HepG2 (cell line): Measurements from ENCODE around the gene KIAA0040. TPM values are rescaled to one million over a fixed set of nuclear protein-coding genes. Genes with fewer than 3 reads are reported as not detected.

ENCODE experiments used
- ATAC-seq: fragments of 200-7000 bp; cut with Tn5 transposase; 3 replicates; pipeline ENCODE4 v1.9.1; 2020; ENCODE audit warnings: mild to moderate bottlenecking, moderate library complexity
- BruUV-seq: library from RNA; stranded (reverse); fragments of 400-500 nt; replicated peaks from 2 replicates; lab custom pipeline; 2021; lab: Mats Ljungman, UMichigan
- CTCF ChIA-PET: fragments of 300-600 bp; formaldehyde crosslinking; extraction: SDS; loops from one replicate; lab custom pipeline; 2021; ENCODE audit warnings: low total read pairs, inconsistent platforms, low intra/inter-chr PET ratio; lab: Yijun Ruan, JAX
- POLR2A ChIA-PET: fragments of 350-600 bp; sonication (Branson Sonifier 250); formaldehyde crosslinking; loops from one replicate; lab custom pipeline; 2020; ENCODE audit warnings: antibody characterized with exemption, inconsistent platforms; lab: Yijun Ruan, JAX
- DNase-seq: peaks from one replicate; pipeline ENCODE4 v3.0.0-alpha.2; 2015; ENCODE audit warnings: low spot score
- FAIRE-seq: peaks from 3 replicates; lab custom pipeline; 2011; peaks lifted over from hg19 to GRCh38; lab: Jason Lieb, UNC
- H2AFZ ChIP-seq: one replicate; pipeline ENCODE4 v1.6.1; 2011; ENCODE audit warnings: low read length, inconsistent platforms
- H3K27ac ChIP-seq: fragments of 300-600 bp; 3 replicates; pipeline ENCODE4 v1.8.0; 2011; ENCODE audit warnings: mixed run types, mild to moderate bottlenecking, mixed read lengths, low read length, inconsistent platforms; ENCODE audit not compliant: insufficient read depth; ENCODE audit errors: extremely low read length
- H3K27me3 ChIP-seq, 2 experiments: fragments of 200-600 bp in 1 of 2; 2 replicates in 1 of 2; 3 replicates in 1 of 2; pipeline versions ENCODE4 v1.6.0 to v1.8.0; 2011; ENCODE audit warnings: low read length in 2 of 2, mild to moderate bottlenecking in 2 of 2, moderate library complexity in 2 of 2, inconsistent platforms in 1 of 2; ENCODE audit not compliant: insufficient read depth in 2 of 2, control insufficient read depth in 1 of 2
- H3K36me3 ChIP-seq, 2 experiments: fragments of 200-600 bp in 1 of 2; replicated peaks in 1 of 2; 2 replicates in 1 of 2; 3 replicates in 1 of 2; pipeline versions ENCODE4 v1.5.1 to v1.8.0; 2011; ENCODE audit warnings: low read length in 2 of 2, inconsistent platforms in 1 of 2; ENCODE audit not compliant: insufficient read depth in 2 of 2, control insufficient read depth in 1 of 2
- H3K4me1 ChIP-seq: 2 replicates; pipeline ENCODE4 v1.5.1; 2012; ENCODE audit warnings: low read length, inconsistent platforms; ENCODE audit not compliant: insufficient read depth
- H3K4me2 ChIP-seq: 2 replicates; pipeline ENCODE4 v1.6.0; 2011; ENCODE audit warnings: low read depth, low read length, inconsistent platforms
- H3K4me3 ChIP-seq, 3 experiments: fragments of 200-600 bp in 1 of 3; sonication (generic), shearing (Covaris generic) in 1 of 3; replicated peaks in 1 of 3; 2 replicates each; pipeline ENCODE4 v1.5.1; 2011 to 2016; ENCODE audit warnings: low read length in 3 of 3, inconsistent platforms in 2 of 3, low read depth in 2 of 3, mild to moderate bottlenecking in 2 of 3, control low read depth in 1 of 3, mixed read lengths in 1 of 3; ENCODE audit not compliant: insufficient read depth in 1 of 3
- H3K79me2 ChIP-seq: one replicate; pipeline ENCODE4 v1.6.1; 2011; ENCODE audit warnings: low read length, inconsistent platforms; ENCODE audit not compliant: insufficient read depth
- H3K9ac ChIP-seq: 2 replicates; pipeline ENCODE4 v1.6.0; 2011; ENCODE audit warnings: mild to moderate bottlenecking, low read depth, low read length, inconsistent platforms; ENCODE audit not compliant: insufficient read depth
- H3K9me3 ChIP-seq: 2 replicates; pipeline ENCODE4 v1.5.1; 2012; ENCODE audit warnings: mild to moderate bottlenecking, low read length
- H4K20me1 ChIP-seq: 2 replicates; pipeline ENCODE4 v1.6.0; 2011; ENCODE audit warnings: inconsistent platforms, mild to moderate bottlenecking, low read length, moderate library complexity; ENCODE audit not compliant: insufficient read depth
- CAMTA2 ChIP-seq: sonication (generic); formaldehyde crosslinking; IDR thresholded peaks from 2 replicates; pipeline ENCODE4 v1.4.0; 2020; ENCODE audit warnings: mild to moderate bottlenecking, missing genetic modification reagents, borderline replicate concordance
- CREB3 ChIP-seq: sonication (generic); formaldehyde crosslinking; IDR thresholded peaks from 2 replicates; pipeline ENCODE4 v1.5.0; 2020; ENCODE audit warnings: missing genetic modification reagents
- DBP ChIP-seq: sonication (generic); formaldehyde crosslinking; IDR thresholded peaks from 2 replicates; pipeline ENCODE4 v1.4.0; 2020; ENCODE audit warnings: missing genetic modification reagents; ENCODE audit errors: not compliant biosample characterization
- HOXA5 ChIP-seq: sonication (generic); formaldehyde crosslinking; IDR thresholded peaks from 2 replicates; pipeline ENCODE4 v1.4.0; 2020; ENCODE audit warnings: missing genetic modification reagents
- MTF1 ChIP-seq: sonication (generic); formaldehyde crosslinking; IDR thresholded peaks from 2 replicates; pipeline ENCODE4 v1.5.0; 2020; ENCODE audit warnings: missing genetic modification reagents
- NBN ChIP-seq: fragments of 450-650 bp; conservative IDR thresholded peaks from 2 replicates; pipeline ENCODE4 v1.6.1; 2017
- NFATC3 ChIP-seq: sonication (generic); formaldehyde crosslinking; IDR thresholded peaks from 2 replicates; pipeline ENCODE4 v1.5.1; 2020; ENCODE audit warnings: mild to moderate bottlenecking, missing genetic modification reagents
- RBAK ChIP-seq: sonication (generic); formaldehyde crosslinking; IDR thresholded peaks from 2 replicates; pipeline ENCODE4 v1.5.1; 2020; ENCODE audit warnings: mild to moderate bottlenecking, missing genetic modification reagents
- SRSF1 ChIP-seq: fragments of 200-400 bp; formaldehyde crosslinking; optimal IDR thresholded peaks from 2 replicates; pipeline ENCODE3; 2017; ENCODE audit warnings: mild to moderate bottlenecking, low read depth, low read length, moderate library complexity
- SRY ChIP-seq: sonication (generic); formaldehyde crosslinking; IDR thresholded peaks from 2 replicates; pipeline ENCODE4 v1.8.0; 2022; ENCODE audit warnings: mild to moderate bottlenecking, missing genetic modification reagents
- ZBED4 ChIP-seq: sonication (generic); formaldehyde crosslinking; IDR thresholded peaks from 2 replicates; pipeline ENCODE4 v1.4.0; 2020; ENCODE audit warnings: missing genetic modification reagents, borderline replicate concordance
- ZC3H4 ChIP-seq: sonication (generic); formaldehyde crosslinking; IDR thresholded peaks from 2 replicates; pipeline ENCODE4 v1.4.0; 2020; ENCODE audit warnings: missing genetic modification reagents, borderline replicate concordance
- ZNF180 ChIP-seq: sonication (generic); formaldehyde crosslinking; IDR thresholded peaks from 2 replicates; pipeline ENCODE4 v1.4.0; 2020; ENCODE audit warnings: low read depth, missing genetic modification reagents, borderline replicate concordance
- ZNF343 ChIP-seq: sonication (generic); formaldehyde crosslinking; IDR thresholded peaks from 2 replicates; pipeline ENCODE4 v1.4.0; 2020; ENCODE audit warnings: mild to moderate bottlenecking, missing genetic modification reagents
- ZNF740 ChIP-seq: sonication (generic); formaldehyde crosslinking; IDR thresholded peaks from 2 replicates; pipeline ENCODE4 v1.4.0; 2020; ENCODE audit warnings: missing genetic modification reagents
- ZNF790 ChIP-seq: sonication (generic); formaldehyde crosslinking; IDR thresholded peaks from 2 replicates; pipeline ENCODE4 v1.8.0; 2022; ENCODE audit warnings: missing genetic modification reagents, mild to moderate bottlenecking, borderline replicate concordance
- WGBS: methylation state at CpG from one replicate; pipeline ENCODE4 v1.1.6; 2017; ENCODE audit warnings: low lambda C conversion rate; 5-methylcytosine and 5-hydroxymethylcytosine counted together
- in situ Hi-C: cut with HindIII; loops from 2 replicates; pipeline ENCODE4 v1.10.0; 2017; ENCODE audit warnings: low pct_unique_long_range_greater_than_20kb; ENCODE audit not compliant: extremely low pct_ligation_motif_present
- intact Hi-C: fragments of 100-400 bp; cut with micrococcal nuclease; formaldehyde crosslinking; loops from one replicate; pipeline ENCODE4 v1.10.0; 2022; ENCODE audit not compliant: unreplicated experiment
- polyA plus RNA-seq, 8 experiments: library from polyadenylated mRNA; depleted of rRNA in 3 of 8; stranded (reverse) in 7 of 8; unstranded in 1 of 8; fragments of >200 nt; fragmentation: Illumina TruSeq in 4 of 8; extraction: Trizol in 4 of 8; gene quantifications; 2 replicates each; pipeline versions ENCODE4 v1.2.1 to v1.2.3, GENCODE V29; 2011 to 2016; ENCODE audit warnings: low read depth in 4 of 8, missing spikeins in 1 of 8, mixed read lengths in 1 of 8; ENCODE audit not compliant: insufficient read depth in 1 of 8
- total RNA-seq, 5 experiments: library from RNA; depleted of rRNA; stranded (reverse); fragments of >200 nt; fragmentation: Illumina TruSeq; extraction: Trizol; gene quantifications; 2 replicates each; pipeline ENCODE4 v1.2.3, GENCODE V29; 2016; ENCODE audit warnings: low read depth in 1 of 5

Gene KIAA0040
- total and polyA plus RNA-seq, 2 of the 13 experiments (the other 11 are each of a cell fraction or from before 2014, with no cell fraction given), result 0.24 to 0.26 TPM

- Histone ChIP-seq H3K79me2 (no peaks in the 10 kb centered on the region), H3K9me3 (no peaks in the 10 kb centered on the region), H4K20me1 (no peaks in the 10 kb centered on the region), H3K4me1 (no peaks in the 10 kb centered on the region), H2AFZ (no peak overlapping the region), H3K4me2 (no peak overlapping the region), H3K36me3 (no peaks in the 10 kb centered on the region), H3K27me3 (no peaks in the 10 kb centered on the region), H3K9ac (no peak overlapping the region), H3K27ac (no peak overlapping the region), H3K4me3 (no peak overlapping the region)
- ChIA-PET CTCF (no interaction called here), POLR2A (no interaction called here)
- WGBS, result 22% methylated on average over 6 of the region's 6 CpGs
- in situ Hi-C loops (loop anchor here (25.0 kb wide), 3 partner anchors 718 to 1668 kb away; no protein-coding TSS in a partner anchor), intact Hi-C loops (no loop called here)
- FAIRE-seq (no peak), ATAC-seq (no peak), DNase-seq (no peak)
- no TSS peak for BruUV-seq
- TF ChIP-seq SRY (no peak), ZNF740 (CRISPR knock-in tag) (no peak), DBP (CRISPR knock-in tag) (no peak), ZBED4 (CRISPR knock-in tag) (no peak), CAMTA2 (CRISPR knock-in tag) (no peak), NFATC3 (CRISPR knock-in tag) (no peak), RBAK (CRISPR knock-in tag) (no peak), SRSF1 (no peak), CREB3 (CRISPR knock-in tag) (no peak), MTF1 (CRISPR knock-in tag) (no peak), ZNF180 (CRISPR knock-in tag) (no peak), NBN (no peak), HOXA5 (CRISPR knock-in tag) (no peak), ZC3H4 (CRISPR knock-in tag) (no peak), ZNF790 (CRISPR knock-in tag) (no peak), ZNF343 (CRISPR knock-in tag) (no peak)
Observed at GRCh38 chr1:175169286-175170018, 23.1 kb downstream of the KIAA0040 start.
